H1 (cell line): ENCODE results near the gene CELF6. TPM values are rescaled to one million over a fixed set of nuclear protein-coding genes. Genes with fewer than 3 reads are reported as not detected.

Experiments
- ATF2 ChIP-seq: IDR thresholded peaks from 2 replicates; pipeline ENCODE4 v1.6.1; 2012; ENCODE audit warnings: low read length, inconsistent platforms
- BACH1 ChIP-seq: IDR thresholded peaks from 2 replicates; pipeline ENCODE4 v1.6.1; 2012; ENCODE audit warnings: low read length, improper control_type of control experiment
- CHD2 ChIP-seq: IDR thresholded peaks from 2 replicates; pipeline ENCODE4 v1.6.1; 2012; ENCODE audit warnings: low read length, improper control_type of control experiment
- PHF8 ChIP-seq: fragments of 200-600 bp; sonication (generic); conservative IDR thresholded peaks from 2 replicates; pipeline ENCODE4 v1.7.1; 2012; ENCODE audit warnings: low read depth, mild to moderate bottlenecking, inconsistent platforms, low read length, moderate library complexity
- SRF ChIP-seq: IDR thresholded peaks from 2 replicates; pipeline ENCODE4 v1.6.1; 2011; ENCODE audit warnings: mild to moderate bottlenecking, low read depth, low read length, moderate library complexity
- ZNF274 ChIP-seq: IDR thresholded peaks from 2 replicates; pipeline ENCODE4 v1.7.0; 2012; ENCODE audit warnings: low read length, borderline replicate concordance; ENCODE audit errors: extremely low read depth
- polyA plus RNA-seq, 7 experiments: library from polyadenylated mRNA; depleted of rRNA in 3 of 7; stranded (reverse) in 5 of 7; unstranded in 2 of 7; fragments of >200 nt in 5 of 7; fragments of 200-250 nt in 2 of 7; gene quantifications; 1 replicate in 5 of 7; 2 replicates in 1 of 7; 4 replicates in 1 of 7; pipeline versions ENCODE4 v1.2.1 to v1.2.3, GENCODE V29; 2011 to 2013; ENCODE audit warnings: missing spikeins in 2 of 7, mixed read lengths in 2 of 7
- total RNA-seq: library from RNA; stranded (reverse); fragmentation: NEBNext Ultra II Directional; extraction: Animal tissue kit (Norgen Biotek cat#: 25700); gene quantifications from 2 replicates; pipeline ENCODE4 v1.2.1, GENCODE V29; 2021

Gene CELF6
- total and polyA plus RNA-seq, 2 of the 8 experiments (the other 6 are each of a cell fraction or from before 2014, with no cell fraction given), result 0.09 to 0.19 TPM

DNA sequence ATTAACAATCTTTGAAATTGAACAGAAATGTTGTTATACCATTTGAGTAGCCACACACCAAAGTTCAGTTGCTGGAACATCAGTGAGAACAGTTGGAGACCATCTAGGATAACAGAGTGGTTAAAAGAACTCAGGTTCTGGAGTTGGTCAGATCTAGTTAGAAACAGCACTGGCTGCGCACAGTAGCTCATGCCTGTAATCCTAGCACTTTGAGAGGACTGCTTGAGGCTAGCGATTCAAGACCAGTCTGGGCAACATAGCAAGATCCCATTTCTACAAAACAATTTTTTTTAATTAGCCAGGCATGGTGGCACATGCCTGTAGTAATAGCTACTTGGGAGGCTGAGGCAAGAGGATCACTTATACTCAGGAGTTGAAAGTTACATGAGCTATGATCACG lies 81.4 kb downstream of the CELF6 start (continued):
- TF ChIP-seq PHF8 (no peak), SRF (no peak), ZNF274 (no peak), CHD2 (no peak), BACH1 (no peak), ATF2 (no peak)
- TF ChIP-seq, all 59 proteins: peak for 0
